Measurements from ENCODE around the gene SARS1.

Gene SARS1

DNA sequence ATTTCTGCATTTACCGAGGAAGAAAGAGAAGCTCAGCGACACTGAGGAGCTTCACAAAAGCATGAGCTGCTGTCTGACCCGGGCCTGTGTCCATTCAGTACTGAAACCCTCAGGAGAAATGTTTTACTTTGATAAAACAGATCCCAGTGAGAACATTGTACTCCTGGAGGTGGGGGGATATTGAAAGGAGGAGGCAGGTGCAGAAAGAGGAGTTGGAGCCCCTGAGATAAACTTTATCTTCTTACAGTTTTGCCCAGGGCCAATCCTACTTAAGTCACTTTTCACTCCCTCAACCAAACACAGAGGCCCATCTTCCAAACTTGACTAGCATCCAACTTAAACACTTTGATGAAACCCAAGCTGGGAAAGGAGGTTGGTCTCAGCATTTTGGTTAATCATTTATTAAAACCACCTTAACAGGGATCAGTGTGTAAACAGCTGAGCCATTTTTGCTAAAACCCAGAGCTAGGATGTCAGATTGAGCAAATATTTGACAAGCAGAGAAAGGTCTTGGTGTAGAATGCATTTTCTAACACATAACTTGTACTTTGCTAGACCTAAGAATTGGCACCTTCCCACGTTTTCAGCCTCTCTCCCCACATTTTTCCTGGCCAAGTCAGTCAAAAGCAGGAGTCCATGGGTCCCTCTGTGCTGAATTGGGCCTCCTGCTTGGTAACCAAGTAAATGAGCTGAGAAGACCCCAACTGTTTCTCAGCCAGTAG is 32.5 kb upstream of the SARS1 start:
- TF ChIP-seq, protein P1, sequence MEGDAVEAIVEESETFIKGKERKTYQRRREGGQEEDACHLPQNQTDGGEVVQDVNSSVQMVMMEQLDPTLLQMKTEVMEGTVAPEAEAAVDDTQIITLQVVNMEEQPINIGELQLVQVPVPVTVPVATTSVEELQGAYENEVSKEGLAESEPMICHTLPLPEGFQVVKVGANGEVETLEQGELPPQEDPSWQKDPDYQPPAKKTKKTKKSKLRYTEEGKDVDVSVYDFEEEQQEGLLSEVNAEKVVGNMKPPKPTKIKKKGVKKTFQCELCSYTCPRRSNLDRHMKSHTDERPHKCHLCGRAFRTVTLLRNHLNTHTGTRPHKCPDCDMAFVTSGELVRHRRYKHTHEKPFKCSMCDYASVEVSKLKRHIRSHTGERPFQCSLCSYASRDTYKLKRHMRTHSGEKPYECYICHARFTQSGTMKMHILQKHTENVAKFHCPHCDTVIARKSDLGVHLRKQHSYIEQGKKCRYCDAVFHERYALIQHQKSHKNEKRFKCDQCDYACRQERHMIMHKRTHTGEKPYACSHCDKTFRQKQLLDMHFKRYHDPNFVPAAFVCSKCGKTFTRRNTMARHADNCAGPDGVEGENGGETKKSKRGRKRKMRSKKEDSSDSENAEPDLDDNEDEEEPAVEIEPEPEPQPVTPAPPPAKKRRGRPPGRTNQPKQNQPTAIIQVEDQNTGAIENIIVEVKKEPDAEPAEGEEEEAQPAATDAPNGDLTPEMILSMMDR (IDR thresholded peaks at IDR 0.05; ENCODE audit: extremely low read depth, insufficient read depth, missing control alignments): no peak

DNA sequence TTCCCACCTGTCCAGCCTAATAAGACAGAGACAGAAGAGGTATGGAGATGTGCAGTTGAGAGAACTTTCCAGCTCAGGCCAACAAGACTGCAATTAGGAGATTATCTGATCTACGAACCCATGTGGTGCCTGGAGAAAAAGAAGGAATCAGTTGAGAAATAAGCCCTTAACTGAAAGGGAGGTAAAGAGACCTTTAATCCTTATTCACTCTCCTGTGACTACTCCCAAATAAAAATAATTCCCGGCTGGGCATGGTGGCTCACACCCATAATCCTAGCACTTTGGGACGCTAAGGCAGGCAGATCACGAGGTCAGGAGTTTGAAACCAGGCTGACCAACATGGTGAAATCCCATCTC is 31.9 kb upstream of the SARS1 start:
- in situ Hi-C loops (cut with MboI; ENCODE audit: low pct_unique_long_range_greater_than_20kb, low sequenced_read_pairs, unreplicated experiment): no loop called here
- TF ChIP-seq, protein P1 (IDR thresholded peaks at IDR 0.05; ENCODE audit: extremely low read depth, insufficient read depth, missing control alignments): no peak
- no peak for DNase-seq (ENCODE audit: low spot score)

More for the DNA sequence above, 32.5 kb upstream of the SARS1 start:
- DNase-seq (ENCODE audit: low spot score): no peak
- in situ Hi-C loops (cut with MboI; ENCODE audit: low pct_unique_long_range_greater_than_20kb, low sequenced_read_pairs, unreplicated experiment): no loop called here

DNA sequence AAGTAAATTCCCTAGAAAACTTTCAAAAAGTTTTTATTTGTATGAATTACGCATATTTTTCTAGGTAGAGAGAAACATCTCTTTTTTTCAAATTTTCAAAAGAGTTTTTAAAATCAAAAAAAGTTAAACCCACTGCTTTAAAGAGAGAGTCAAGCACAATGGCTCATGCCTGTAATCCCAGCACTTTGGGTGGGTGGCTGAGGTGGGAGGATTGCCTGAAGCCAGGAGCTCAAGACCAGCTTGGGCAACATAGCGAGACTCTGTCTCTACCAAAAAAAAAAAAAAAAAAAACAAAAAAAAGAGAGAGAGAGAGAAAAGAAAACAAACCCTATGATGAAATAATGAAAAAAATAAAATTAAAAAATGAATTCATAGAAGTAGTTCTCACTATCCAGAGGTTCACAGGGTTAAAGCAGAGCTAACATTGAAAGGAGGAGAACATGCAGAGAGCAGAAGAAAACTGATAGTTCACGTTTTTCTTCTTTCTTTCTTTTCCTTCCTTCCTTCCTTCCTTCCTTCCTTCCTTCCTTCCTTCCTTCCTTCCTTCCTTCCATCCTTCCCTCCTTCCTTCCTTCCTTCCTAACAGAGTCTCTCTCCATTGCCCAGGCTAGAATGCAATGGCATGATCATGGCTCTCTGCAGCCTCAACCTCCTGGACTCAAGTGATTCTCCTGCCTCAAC is 30.5 kb upstream of the SARS1 start:
- DNase-seq (ENCODE audit: low spot score): no peak
- in situ Hi-C loops (cut with MboI; ENCODE audit: low pct_unique_long_range_greater_than_20kb, low sequenced_read_pairs, unreplicated experiment): no loop called here
- TF ChIP-seq, protein P1 (IDR thresholded peaks at IDR 0.05; ENCODE audit: extremely low read depth, insufficient read depth, missing control alignments): no peak

DNA sequence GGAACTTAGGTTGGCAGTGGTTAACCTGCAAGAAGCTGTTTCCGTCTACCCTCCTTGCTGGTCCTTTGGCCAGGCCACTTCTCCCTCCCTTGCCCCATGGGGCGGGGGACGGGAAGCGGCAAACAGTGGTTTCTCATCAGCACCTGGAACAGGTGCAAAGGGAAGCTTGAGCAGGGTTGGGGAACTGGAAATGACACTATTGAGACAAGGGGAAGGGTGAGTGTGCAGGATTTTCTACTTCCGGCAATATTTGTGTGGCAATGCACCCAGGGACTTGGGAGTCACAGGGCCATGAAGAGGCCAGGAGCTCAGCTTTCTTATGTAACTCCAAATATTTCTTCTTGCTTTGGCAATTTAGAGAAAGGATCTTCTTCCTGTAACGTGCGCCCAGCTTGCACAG is 29.0 kb upstream of the SARS1 start:
- TF ChIP-seq, protein P1 (IDR thresholded peaks at IDR 0.05; ENCODE audit: extremely low read depth, insufficient read depth, missing control alignments): no peak
- in situ Hi-C loops (cut with MboI; ENCODE audit: low pct_unique_long_range_greater_than_20kb, low sequenced_read_pairs, unreplicated experiment): no loop called here
- no peak for DNase-seq (ENCODE audit: low spot score)

DNA sequence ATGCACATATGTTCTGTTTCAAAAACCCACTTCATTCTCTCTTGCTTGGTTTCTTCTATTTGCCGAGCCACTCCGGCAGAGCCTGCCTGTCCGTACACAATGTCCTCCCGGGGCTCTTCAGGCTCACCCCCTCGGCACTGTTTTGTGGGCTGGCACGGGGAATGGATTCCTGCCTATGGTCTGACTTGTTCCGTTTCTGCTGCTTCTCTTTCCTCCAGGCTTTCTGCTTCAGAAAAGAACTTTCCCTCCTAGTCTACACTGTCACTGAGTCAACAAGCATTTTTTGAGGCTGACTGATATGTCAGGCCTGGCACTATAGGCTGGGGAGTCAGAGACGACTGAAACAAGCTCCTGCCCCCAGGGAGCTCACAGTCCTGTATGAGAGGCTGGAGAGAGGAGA is 28.4 kb upstream of the SARS1 start:
- in situ Hi-C loops (cut with MboI; ENCODE audit: low pct_unique_long_range_greater_than_20kb, low sequenced_read_pairs, unreplicated experiment): no loop called here
- TF ChIP-seq, protein P1 (IDR thresholded peaks at IDR 0.05; ENCODE audit: extremely low read depth, insufficient read depth, missing control alignments): no peak
- DNase-seq (ENCODE audit: low spot score): no peak

DNA sequence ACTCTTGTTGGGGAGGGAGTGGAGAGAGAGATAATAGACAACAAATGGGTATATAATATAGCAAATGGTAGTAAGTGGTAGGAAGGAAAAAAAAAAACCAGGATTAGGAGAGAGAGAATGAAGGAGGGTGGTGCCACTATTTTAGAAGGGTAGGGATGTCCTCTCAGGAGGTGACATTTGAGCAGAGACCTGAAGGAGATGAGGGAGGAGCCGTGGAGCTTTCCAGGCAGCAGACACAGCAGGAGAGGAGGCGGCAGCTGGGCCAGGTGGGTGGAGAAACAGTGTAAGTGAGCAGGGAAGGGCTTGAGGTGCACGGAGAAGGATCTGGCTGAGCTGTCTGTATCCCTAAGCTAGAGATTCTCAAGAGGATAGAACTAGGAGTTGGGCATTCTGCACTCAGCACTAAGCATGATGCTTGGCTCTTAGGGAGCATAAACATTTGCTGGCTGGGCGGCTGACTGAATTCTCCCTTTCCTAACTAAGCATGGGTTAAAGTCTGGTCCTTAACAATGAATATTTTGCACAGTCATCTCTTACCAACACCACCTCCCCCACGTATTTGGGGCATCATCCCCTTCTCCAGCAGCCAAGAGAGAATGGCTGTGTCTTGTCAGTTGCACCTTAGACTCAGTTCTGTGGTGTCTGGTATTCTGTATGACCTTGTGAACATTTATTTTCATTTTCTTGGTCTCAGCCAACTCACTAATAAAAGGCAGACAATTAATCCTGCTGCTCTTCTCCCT is 27.6 kb upstream of the SARS1 start:
- DNase-seq (ENCODE audit: low spot score): no peak
- TF ChIP-seq, protein P1 (IDR thresholded peaks at IDR 0.05; ENCODE audit: extremely low read depth, insufficient read depth, missing control alignments): no peak
- in situ Hi-C loops (cut with MboI; ENCODE audit: low pct_unique_long_range_greater_than_20kb, low sequenced_read_pairs, unreplicated experiment): no loop called here
